HEK293 (cell line): ENCODE measurements around the gene MRAP2.

Source experiments
- CTCF ChIA-PET: fragments of 350-600 bp; formaldehyde crosslinking; extraction: SDS; loops from one replicate; lab custom pipeline; 2021; ENCODE audit warnings: antibody characterized with exemption; lab: Yijun Ruan, JAX
- POLR2A ChIA-PET: fragments of 300-600 bp; formaldehyde crosslinking; extraction: SDS; loops from one replicate; lab custom pipeline; 2020; ENCODE audit warnings: antibody characterized with exemption, inconsistent platforms; lab: Yijun Ruan, JAX
- H3K27ac ChIP-seq: fragments of 200-500 bp; sonication (Bioruptor generic); 2 replicates; pipeline ENCODE4 v1.5.1; 2014; ENCODE audit warnings: low read depth, low read length, control low read depth, inconsistent platforms; ENCODE audit errors: extremely low read depth
- H3K36me3 ChIP-seq, 2 experiments: fragments of 200-500 bp in 1 of 2; sonication (Bioruptor generic) in 1 of 2; 1 replicate in 1 of 2; 2 replicates in 1 of 2; pipeline ENCODE4 v1.5.1; 2014 to 2017; ENCODE audit warnings: inconsistent platforms in 2 of 2, low read length in 2 of 2; ENCODE audit not compliant: control insufficient read depth in 2 of 2, insufficient read depth in 1 of 2
- H3K4me1 ChIP-seq: fragments of 200-500 bp; sonication (Bioruptor generic); 2 replicates; pipeline ENCODE4 v1.5.1; 2014; ENCODE audit warnings: mild to moderate bottlenecking, low read length, inconsistent platforms; ENCODE audit not compliant: control insufficient read depth, insufficient read depth
- H3K4me3 ChIP-seq: 2 replicates; pipeline ENCODE4 v1.5.1; 2011; ENCODE audit warnings: low read depth, mild to moderate bottlenecking, control low read depth, low read length, moderate library complexity
- H3K9me3 ChIP-seq: fragments of 200-500 bp; sonication (Bioruptor generic); 2 replicates; pipeline ENCODE4 v1.5.1; 2014; ENCODE audit warnings: low read depth, low read length, inconsistent platforms; ENCODE audit not compliant: control insufficient read depth, insufficient read depth
- EGR2 ChIP-seq: fragments of 450-650 bp; formaldehyde crosslinking; IDR thresholded peaks from 2 replicates; pipeline ENCODE4 v1.5.1; 2016; ENCODE audit warnings: low read depth, missing biosample characterization, missing genetic modification characterization
- FEZF1 ChIP-seq: fragments of 450-650 bp; formaldehyde crosslinking; IDR thresholded peaks from 2 replicates; pipeline ENCODE4 v1.5.1; 2016; ENCODE audit warnings: missing biosample characterization, missing genetic modification characterization
- GLIS1 ChIP-seq: fragments of 450-650 bp; formaldehyde crosslinking; IDR thresholded peaks from 2 replicates; pipeline ENCODE4 v1.5.1; 2016; ENCODE audit warnings: missing biosample characterization, missing genetic modification characterization
- HOXC10 ChIP-seq: sonication (generic); formaldehyde crosslinking; IDR thresholded peaks from 2 replicates; pipeline ENCODE4 v1.8.1; 2023; ENCODE audit warnings: mild to moderate bottlenecking, missing genetic modification reagents
- MZF1 ChIP-seq: fragments of 450-650 bp; formaldehyde crosslinking; IDR thresholded peaks from 2 replicates; pipeline ENCODE4 v1.5.1; 2017; ENCODE audit warnings: missing biosample characterization, missing genetic modification characterization, borderline replicate concordance
- TRIM28 ChIP-seq: IDR thresholded peaks from 2 replicates; pipeline ENCODE4 v1.6.1; 2011; ENCODE audit warnings: low read length, control low read depth, borderline replicate concordance
- ZBTB1 ChIP-seq: fragments of 450-650 bp; formaldehyde crosslinking; IDR thresholded peaks from 2 replicates; pipeline ENCODE4 v1.5.1; 2016; ENCODE audit warnings: missing biosample characterization, missing genetic modification characterization
- ZFHX2 ChIP-seq: fragments of 450-650 bp; formaldehyde crosslinking; conservative IDR thresholded peaks from 2 replicates; pipeline ENCODE4 v1.5.1; 2016; ENCODE audit warnings: missing biosample characterization, missing genetic modification characterization
- ZFP69B ChIP-seq: fragments of 450-650 bp; formaldehyde crosslinking; IDR thresholded peaks from 2 replicates; pipeline ENCODE4 v1.5.1; 2016; ENCODE audit warnings: missing biosample characterization, missing genetic modification characterization
- ZIC2 ChIP-seq: fragments of 450-650 bp; formaldehyde crosslinking; IDR thresholded peaks from 2 replicates; pipeline ENCODE4 v1.5.1; 2016; ENCODE audit warnings: missing biosample characterization, missing genetic modification characterization
- ZNF10 ChIP-seq: fragments of 450-650 bp; formaldehyde crosslinking; IDR thresholded peaks from 2 replicates; pipeline ENCODE4 v1.5.1; 2017; ENCODE audit warnings: missing biosample characterization, missing genetic modification characterization
- ZNF132 ChIP-seq: fragments of 450-650 bp; formaldehyde crosslinking; IDR thresholded peaks from 2 replicates; pipeline ENCODE4 v1.5.1; 2017; ENCODE audit warnings: missing biosample characterization, missing genetic modification characterization, borderline replicate concordance
- ZNF140 ChIP-seq: fragments of 450-650 bp; formaldehyde crosslinking; IDR thresholded peaks from 2 replicates; pipeline ENCODE4 v1.5.1; 2016; ENCODE audit warnings: missing biosample characterization, missing genetic modification characterization
- ZNF221 ChIP-seq: fragments of 450-650 bp; formaldehyde crosslinking; IDR thresholded peaks from 2 replicates; pipeline ENCODE4 v1.5.1; 2017; ENCODE audit warnings: missing biosample characterization, missing genetic modification characterization, borderline replicate concordance
- ZNF544 ChIP-seq: fragments of 450-650 bp; formaldehyde crosslinking; IDR thresholded peaks from 2 replicates; pipeline ENCODE4 v1.5.0; 2017; ENCODE audit warnings: missing biosample characterization, missing genetic modification characterization
- ZNF585B ChIP-seq: fragments of 450-650 bp; formaldehyde crosslinking; IDR thresholded peaks from 2 replicates; pipeline ENCODE4 v1.5.1; 2016; ENCODE audit warnings: missing biosample characterization, missing genetic modification characterization
- ZNF621 ChIP-seq: fragments of 450-650 bp; formaldehyde crosslinking; IDR thresholded peaks from 2 replicates; pipeline ENCODE4 v1.5.1; 2017; ENCODE audit warnings: missing biosample characterization, missing genetic modification characterization
- ZNF707 ChIP-seq: fragments of 450-650 bp; formaldehyde crosslinking; IDR thresholded peaks from 2 replicates; pipeline ENCODE4 v1.5.1; 2016; ENCODE audit warnings: missing biosample characterization, missing genetic modification characterization
- ZSCAN16 ChIP-seq: fragments of 450-650 bp; formaldehyde crosslinking; IDR thresholded peaks from 2 replicates; pipeline ENCODE4 v1.5.1; 2016; ENCODE audit warnings: missing biosample characterization, missing genetic modification characterization
- TF ChIP-seq, protein P1 (sequence below): fragments of 450-650 bp; formaldehyde crosslinking; IDR thresholded peaks from 2 replicates; pipeline ENCODE4 v1.5.1; 2016; ENCODE audit warnings: missing biosample characterization, missing genetic modification characterization
- TF ChIP-seq, protein P2 (sequence below): fragments of 450-650 bp; formaldehyde crosslinking; IDR thresholded peaks from 2 replicates; pipeline ENCODE4 v1.5.1; 2016; ENCODE audit warnings: missing biosample characterization, missing genetic modification characterization

Gene MRAP2

DNA sequence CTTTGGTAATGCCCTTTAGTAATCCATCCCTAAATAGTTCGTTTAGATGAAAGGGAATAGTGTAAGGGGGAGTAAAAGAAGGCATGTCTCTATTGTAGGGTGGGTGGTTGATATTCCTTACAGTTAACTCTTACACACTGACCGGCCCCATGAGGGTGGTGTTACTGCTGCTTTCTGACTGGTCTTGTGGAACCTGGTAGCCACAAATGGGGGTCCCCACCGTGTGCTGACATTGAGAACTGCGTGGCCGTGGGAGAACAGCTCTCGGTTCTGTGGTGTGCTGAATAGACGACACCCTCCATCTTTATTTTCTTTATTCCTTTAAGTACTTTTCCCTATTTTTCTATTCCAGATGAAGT, 19.3 kb downstream of the MRAP2 start:
- Histone ChIP-seq H3K36me3 (no peaks in the 10 kb centered on the region), H3K9me3 (no peaks in the 10 kb centered on the region), H3K27ac (no peak overlapping the region), H3K4me3 (no peak overlapping the region), H3K4me1 (peaks cover 4% of the 10 kb centered on the region; the same call in 1 of the 2 replicates)
- POLR2A ChIA-PET = no interaction called here
- CTCF ChIA-PET = interaction anchor here (0.9 to 1.1 kb wide), 4 partner anchors 166 to 194 kb away, joined by 3 to 5 read pairs (median 4); partner anchors contain the start of gene CYB5R4
- TF ChIP-seq ZIC2 (tag by site-specific recombination) = no peak
- no peak for TF ChIP-seq ZNF10 (tag by site-specific recombination)
- TF ChIP-seq EGR2 (tag by site-specific recombination) = 0 out of 2 replicates have a peak, but pooled peaks have one; percentile 37
- TF ChIP-seq ZFHX2 = 0 out of 2 replicates have a peak, but pooled peaks have one; percentile 26
- peak; percentile 31; the same call in 1 of the 2 replicates for TF ChIP-seq TRIM28
- no peak for TF ChIP-seq GLIS1

DNA sequence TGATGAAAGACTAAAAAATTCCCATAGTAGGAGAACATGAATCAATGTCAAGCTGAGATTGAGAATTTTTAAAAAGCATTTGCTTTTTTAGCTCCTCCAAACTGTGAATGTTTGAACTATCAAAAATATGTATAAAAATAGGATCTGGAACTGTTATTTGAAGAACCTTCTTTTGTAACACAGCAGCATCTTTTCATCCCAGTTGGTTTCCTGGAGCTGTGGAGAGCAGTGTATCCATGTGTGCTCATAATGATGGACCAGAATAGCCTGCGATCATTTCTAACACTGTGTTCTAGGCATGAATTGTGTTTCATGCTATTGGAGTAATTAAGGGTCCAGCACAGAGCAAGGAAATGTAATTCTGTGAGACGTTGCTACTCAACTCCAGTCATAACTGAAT, 22.1 kb downstream of the MRAP2 start:
- CTCF ChIA-PET = no interaction called here
- Histone ChIP-seq H3K27ac (no peak overlapping the region), H3K9me3 (no peaks in the 10 kb centered on the region), H3K36me3 (no peaks in the 10 kb centered on the region), H3K4me1 (peaks cover 4% of the 10 kb centered on the region; the same call in 1 of the 2 replicates), H3K4me3 (no peak overlapping the region)
- POLR2A ChIA-PET = no interaction called here
- TF ChIP-seq, protein P1, sequence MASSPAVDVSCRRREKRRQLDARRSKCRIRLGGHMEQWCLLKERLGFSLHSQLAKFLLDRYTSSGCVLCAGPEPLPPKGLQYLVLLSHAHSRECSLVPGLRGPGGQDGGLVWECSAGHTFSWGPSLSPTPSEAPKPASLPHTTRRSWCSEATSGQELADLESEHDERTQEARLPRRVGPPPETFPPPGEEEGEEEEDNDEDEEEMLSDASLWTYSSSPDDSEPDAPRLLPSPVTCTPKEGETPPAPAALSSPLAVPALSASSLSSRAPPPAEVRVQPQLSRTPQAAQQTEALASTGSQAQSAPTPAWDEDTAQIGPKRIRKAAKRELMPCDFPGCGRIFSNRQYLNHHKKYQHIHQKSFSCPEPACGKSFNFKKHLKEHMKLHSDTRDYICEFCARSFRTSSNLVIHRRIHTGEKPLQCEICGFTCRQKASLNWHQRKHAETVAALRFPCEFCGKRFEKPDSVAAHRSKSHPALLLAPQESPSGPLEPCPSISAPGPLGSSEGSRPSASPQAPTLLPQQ (tag by site-specific recombination) = no peak
- TF ChIP-seq ZNF544 (no peak), ZNF621 (tag by site-specific recombination) (no peak), ZNF585B (no peak), ZNF132 (tag by site-specific recombination) (no peak)

DNA sequence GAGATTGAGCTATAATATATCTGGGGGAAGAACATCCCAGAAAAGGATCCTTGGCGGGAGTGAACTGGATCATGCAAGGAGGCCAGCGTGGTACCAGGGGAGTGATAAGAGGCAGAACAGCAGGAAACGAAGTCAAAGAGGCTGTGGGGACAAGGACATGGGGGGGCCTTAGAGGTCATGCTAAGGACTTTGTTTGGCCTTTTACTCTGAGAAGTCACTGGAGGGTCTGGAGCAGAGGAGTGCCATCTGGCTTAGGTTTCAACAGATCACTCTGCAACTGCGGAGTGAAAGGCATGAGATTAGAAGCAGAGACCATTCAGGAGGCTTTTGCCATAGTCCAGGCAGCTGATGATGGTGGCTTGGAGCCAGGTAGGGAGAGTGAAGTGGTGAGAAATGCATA, 24.3 kb downstream of the MRAP2 start:
- Histone ChIP-seq H3K4me3 (no peak overlapping the region), H3K27ac (no peak overlapping the region), H3K4me1 (peaks cover 1% of the 10 kb centered on the region; the same call in 1 of the 2 replicates)
- POLR2A ChIA-PET = no interaction called here
- TF ChIP-seq, protein P2, sequence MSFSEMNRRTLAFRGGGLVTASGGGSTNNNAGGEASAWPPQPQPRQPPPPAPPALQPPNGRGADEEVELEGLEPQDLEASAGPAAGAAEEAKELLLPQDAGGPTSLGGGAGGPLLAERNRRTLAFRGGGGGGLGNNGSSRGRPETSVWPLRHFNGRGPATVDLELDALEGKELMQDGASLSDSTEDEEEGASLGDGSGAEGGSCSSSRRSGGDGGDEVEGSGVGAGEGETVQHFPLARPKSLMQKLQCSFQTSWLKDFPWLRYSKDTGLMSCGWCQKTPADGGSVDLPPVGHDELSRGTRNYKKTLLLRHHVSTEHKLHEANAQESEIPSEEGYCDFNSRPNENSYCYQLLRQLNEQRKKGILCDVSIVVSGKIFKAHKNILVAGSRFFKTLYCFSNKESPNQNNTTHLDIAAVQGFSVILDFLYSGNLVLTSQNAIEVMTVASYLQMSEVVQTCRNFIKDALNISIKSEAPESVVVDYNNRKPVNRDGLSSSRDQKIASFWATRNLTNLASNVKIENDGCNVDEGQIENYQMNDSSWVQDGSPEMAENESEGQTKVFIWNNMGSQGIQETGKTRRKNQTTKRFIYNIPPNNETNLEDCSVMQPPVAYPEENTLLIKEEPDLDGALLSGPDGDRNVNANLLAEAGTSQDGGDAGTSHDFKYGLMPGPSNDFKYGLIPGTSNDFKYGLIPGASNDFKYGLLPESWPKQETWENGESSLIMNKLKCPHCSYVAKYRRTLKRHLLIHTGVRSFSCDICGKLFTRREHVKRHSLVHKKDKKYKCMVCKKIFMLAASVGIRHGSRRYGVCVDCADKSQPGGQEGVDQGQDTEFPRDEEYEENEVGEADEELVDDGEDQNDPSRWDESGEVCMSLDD (tag by site-specific recombination) = no peak
- TF ChIP-seq ZNF221 (no peak), ZNF707 (tag by site-specific recombination) (no peak), ZSCAN16 (no peak), HOXC10 (CRISPR knock-in tag) (no peak), ZBTB1 (no peak), ZNF140 (tag by site-specific recombination) (no peak), MZF1 (tag by site-specific recombination) (no peak), ZFP69B (tag by site-specific recombination) (no peak), FEZF1 (tag by site-specific recombination) (no peak)
- TF ChIP-seq, all 188 proteins: peak for 0
- Histone ChIP-seq H3K9me3 (no peaks in the 10 kb centered on the region), H3K36me3 (no peaks in the 10 kb centered on the region)
- CTCF ChIA-PET = interaction anchor here (0.6 to 1.2 kb wide), 3 partner anchors 11 to 150 kb away, joined by 3 to 5 read pairs (median 4); no protein-coding TSS in a partner anchor
